SKM-1 (cell line): ENCODE data around the gene P4HB.

Experiments used
- DNase-seq: peaks from one replicate; lab custom pipeline; 2025; ENCODE audit not compliant: unreplicated experiment; lab: John Stamatoyannopoulos, UW

P4HB gene

GRCh38 chr17:81794509-81794908 is 65.8 kb downstream of the P4HB start:
- DNase-seq = no peak

- no peak for DNase-seq
Measured at GRCh38 chr17:81794074-81794476, 66.3 kb downstream of the P4HB start.
